Testis (tissue), 3 donors: ENCODE data around the gene C14orf93. TPM values are rescaled to one million over a fixed set of nuclear protein-coding genes. Genes with fewer than 3 reads are reported as not detected.

ENCODE experiments used
- DNase-seq: peaks from one replicate; pipeline ENCODE4 v3.0.0-alpha.2; 2019
- H3K27ac ChIP-seq, 2 donors: fragments of 200-600 bp; sonication (generic); one replicate each; pipeline ENCODE4 v1.5.1; 2019
- H3K27me3 ChIP-seq: fragments of 200-600 bp; sonication (generic); one replicate; pipeline ENCODE4 v1.5.1; 2019
- H3K36me3 ChIP-seq: fragments of 200-600 bp; sonication (generic); one replicate; pipeline ENCODE4 v1.5.1; 2017; ENCODE audit warnings: low read depth; ENCODE audit errors: missing control alignments
- H3K4me1 ChIP-seq: fragments of 200-600 bp; sonication (generic); one replicate; pipeline ENCODE4 v1.5.1; 2019
- H3K4me3 ChIP-seq, 2 donors: fragments of 200-600 bp; sonication (generic); one replicate each; pipeline ENCODE4 v1.5.1; 2017 to 2019
- H3K9me3 ChIP-seq: fragments of 200-600 bp; sonication (generic); one replicate; pipeline ENCODE4 v1.5.1; 2017
- POLR2A ChIP-seq: fragments of 450-650 bp; IDR thresholded peaks from one replicate; pipeline ENCODE4 v1.6.1; 2017; ENCODE audit warnings: antibody characterized with exemption, mild to moderate bottlenecking, moderate library complexity
- WGBS, 2 donors: methylation state at CpG; one replicate each; pipeline ENCODE4 v1.1.5; 2018; 5-methylcytosine and 5-hydroxymethylcytosine counted together
- intact Hi-C: fragments of 100-400 bp; cut with DNase I; formaldehyde crosslinking; loops from one replicate; pipeline ENCODE4 v1.15.1; 2023; ENCODE audit warnings: low total_unique reads
- polyA plus RNA-seq: library from polyadenylated mRNA; stranded (reverse); fragments of 350-450 nt; fragmentation: Illumina TruSeq; extraction: RNeasy Lipid Tissue Mini Kit (QIAGEN cat#74804); gene quantifications from one replicate; pipeline ENCODE4 v1.2.3, GENCODE V29; 2014; ENCODE audit warnings: low read depth, low replicate concordance; ENCODE audit not compliant: insufficient read depth
- total RNA-seq, 2 donors: library from RNA; depleted of rRNA; stranded (reverse); fragments of >200 nt; gene quantifications; one replicate each; pipeline ENCODE4 v1.2.3, GENCODE V29; 2016
- TF ChIP-seq, protein P1 (sequence below), 3 experiments: fragments of 450-650 bp in 2 of 3; fragments of 200-600 bp in 1 of 3; sonication (generic) in 1 of 3; IDR thresholded peaks; one replicate each; pipeline ENCODE4 v1.5.1; 2016 to 2019; ENCODE audit warnings: antibody characterized with exemption in 3 of 3, mild to moderate bottlenecking in 2 of 3, moderate library complexity in 1 of 3

Gene C14orf93
- total and polyA plus RNA-seq, 3 donors from 2014 or later: 4.5 to 17.5 (median 12.5) TPM

DNA sequence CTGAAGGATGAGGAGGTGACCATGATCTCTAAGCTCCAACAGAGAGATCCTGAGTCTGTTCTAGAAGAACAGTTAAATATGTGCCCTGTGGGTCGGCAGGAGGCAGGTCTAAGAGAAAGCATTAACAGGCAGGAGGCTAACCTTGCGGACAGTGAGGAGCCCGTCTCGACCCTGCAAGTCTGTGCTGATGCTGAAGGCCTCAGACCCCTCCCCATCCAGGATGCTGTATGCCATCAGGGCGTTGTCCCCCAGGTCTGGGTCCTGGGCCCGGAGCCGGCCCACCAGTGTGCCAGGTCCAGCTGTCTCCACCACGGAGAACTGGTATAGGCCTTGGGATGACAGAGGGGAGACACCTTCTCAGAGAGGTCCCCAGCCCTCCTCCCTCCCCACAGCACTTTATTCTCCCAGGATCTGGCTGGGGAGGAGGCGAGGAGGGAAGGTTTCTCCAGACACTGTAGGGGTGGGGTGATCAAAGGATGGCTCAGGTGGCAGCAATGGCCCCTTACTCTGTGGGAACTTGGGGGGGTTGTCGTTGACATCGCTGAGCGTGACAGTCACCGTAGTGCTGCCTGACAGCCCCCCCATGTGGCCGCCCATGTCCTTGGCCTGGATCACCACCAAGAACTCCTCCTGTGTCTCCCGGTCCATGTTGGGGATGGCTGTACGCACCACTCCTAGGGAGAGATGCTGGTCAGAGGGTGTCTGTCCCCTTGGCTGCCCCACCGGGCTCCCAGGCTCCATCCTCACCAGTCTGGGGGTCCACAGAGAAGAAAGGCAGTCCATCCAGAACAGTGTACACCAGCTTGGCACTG lies 44.3 kb upstream of the C14orf93 start:
- peaks cover 10% of the 10 kb centered on the region for H3K4me1 ChIP-seq
- intact Hi-C loops: no loop called here
- no peaks in the 10 kb centered on the region for H3K27me3 ChIP-seq
- no peaks in the 10 kb centered on the region for H3K9me3 ChIP-seq
- no peak overlapping the region for H3K27ac ChIP-seq
- DNase-seq: peak; percentile 49
- 73 to 76% methylated on average over 11 to 17 of the region's 17 CpGs for WGBS, 2 donors
- H3K4me3 ChIP-seq: no peak overlapping the region
- TF ChIP-seq, protein P1, sequence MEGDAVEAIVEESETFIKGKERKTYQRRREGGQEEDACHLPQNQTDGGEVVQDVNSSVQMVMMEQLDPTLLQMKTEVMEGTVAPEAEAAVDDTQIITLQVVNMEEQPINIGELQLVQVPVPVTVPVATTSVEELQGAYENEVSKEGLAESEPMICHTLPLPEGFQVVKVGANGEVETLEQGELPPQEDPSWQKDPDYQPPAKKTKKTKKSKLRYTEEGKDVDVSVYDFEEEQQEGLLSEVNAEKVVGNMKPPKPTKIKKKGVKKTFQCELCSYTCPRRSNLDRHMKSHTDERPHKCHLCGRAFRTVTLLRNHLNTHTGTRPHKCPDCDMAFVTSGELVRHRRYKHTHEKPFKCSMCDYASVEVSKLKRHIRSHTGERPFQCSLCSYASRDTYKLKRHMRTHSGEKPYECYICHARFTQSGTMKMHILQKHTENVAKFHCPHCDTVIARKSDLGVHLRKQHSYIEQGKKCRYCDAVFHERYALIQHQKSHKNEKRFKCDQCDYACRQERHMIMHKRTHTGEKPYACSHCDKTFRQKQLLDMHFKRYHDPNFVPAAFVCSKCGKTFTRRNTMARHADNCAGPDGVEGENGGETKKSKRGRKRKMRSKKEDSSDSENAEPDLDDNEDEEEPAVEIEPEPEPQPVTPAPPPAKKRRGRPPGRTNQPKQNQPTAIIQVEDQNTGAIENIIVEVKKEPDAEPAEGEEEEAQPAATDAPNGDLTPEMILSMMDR (IDR thresholded peaks at IDR 0.05): no peak
- no peak for TF ChIP-seq POLR2A
- no peaks in the 10 kb centered on the region for H3K36me3 ChIP-seq

DNA sequence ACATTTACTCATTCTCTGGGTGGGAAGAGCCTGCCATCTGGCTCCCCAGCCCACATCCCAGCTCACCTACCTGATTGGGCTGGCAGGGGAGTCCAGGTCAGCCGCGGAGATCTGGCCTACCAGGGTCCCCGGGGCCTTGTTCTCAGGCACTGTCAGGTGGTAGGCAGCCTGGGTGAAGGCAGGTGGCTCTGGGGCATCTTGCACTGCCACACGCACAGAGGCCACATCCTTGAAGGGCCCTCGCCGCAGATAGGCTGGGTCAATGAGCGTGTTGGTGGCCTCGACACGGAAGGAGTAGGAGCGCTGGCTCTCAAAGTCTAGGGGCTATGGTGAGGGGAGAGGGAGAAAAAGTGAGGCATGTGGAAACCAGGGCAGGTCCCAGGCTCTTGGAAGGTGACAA lies 43.5 kb upstream of the C14orf93 start:
- TF ChIP-seq, protein P1 (IDR thresholded peaks at IDR 0.05): no peak
- TF ChIP-seq POLR2A: no peak

DNA sequence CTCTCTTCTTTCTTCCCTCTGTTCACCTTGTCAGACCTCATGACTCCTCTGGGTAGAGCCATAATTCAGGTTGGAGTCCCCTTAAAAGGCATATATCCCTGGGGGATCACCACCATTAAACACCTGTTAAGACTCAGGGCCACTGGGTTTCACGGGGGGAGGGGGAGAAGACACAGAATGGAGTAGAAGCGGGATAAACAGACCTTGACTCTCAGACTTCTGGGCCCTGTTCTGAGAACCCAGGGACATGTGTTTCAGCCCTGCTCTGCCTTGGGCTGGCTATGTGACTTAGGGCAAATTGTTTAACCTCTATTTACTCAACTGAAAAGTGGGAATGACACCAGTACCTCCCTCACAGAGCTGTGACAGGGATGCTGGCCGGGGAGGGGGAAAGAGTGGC lies 42.7 kb upstream of the C14orf93 start:
- Histone ChIP-seq H3K4me3 (no peak overlapping the region), H3K36me3 (no peaks in the 10 kb centered on the region), H3K27ac (no peak overlapping the region), H3K27me3 (no peaks in the 10 kb centered on the region), H3K9me3 (no peaks in the 10 kb centered on the region), H3K4me1 (peaks cover 10% of the 10 kb centered on the region)
- intact Hi-C loops: no loop called here
- WGBS, 2 donors: 74 to 78% methylated on average over 3 of the region's 3 CpGs
- TF ChIP-seq, protein P1 (IDR thresholded peaks at IDR 0.05): no peak
- TF ChIP-seq POLR2A: no peak
- DNase-seq: no peak

More for the DNA sequence above, 43.5 kb upstream of the C14orf93 start:
- H3K27ac ChIP-seq: no peak overlapping the region
- intact Hi-C loops: no loop called here
- H3K9me3 ChIP-seq: no peaks in the 10 kb centered on the region
- no peak for DNase-seq
- H3K4me3 ChIP-seq: no peak overlapping the region
- H3K4me1 ChIP-seq: peaks cover 10% of the 10 kb centered on the region
- H3K27me3 ChIP-seq: no peaks in the 10 kb centered on the region
- H3K36me3 ChIP-seq: no peaks in the 10 kb centered on the region
- 97 to 100% methylated on average over 1 to 10 of the region's 10 CpGs for WGBS, 2 donors

DNA sequence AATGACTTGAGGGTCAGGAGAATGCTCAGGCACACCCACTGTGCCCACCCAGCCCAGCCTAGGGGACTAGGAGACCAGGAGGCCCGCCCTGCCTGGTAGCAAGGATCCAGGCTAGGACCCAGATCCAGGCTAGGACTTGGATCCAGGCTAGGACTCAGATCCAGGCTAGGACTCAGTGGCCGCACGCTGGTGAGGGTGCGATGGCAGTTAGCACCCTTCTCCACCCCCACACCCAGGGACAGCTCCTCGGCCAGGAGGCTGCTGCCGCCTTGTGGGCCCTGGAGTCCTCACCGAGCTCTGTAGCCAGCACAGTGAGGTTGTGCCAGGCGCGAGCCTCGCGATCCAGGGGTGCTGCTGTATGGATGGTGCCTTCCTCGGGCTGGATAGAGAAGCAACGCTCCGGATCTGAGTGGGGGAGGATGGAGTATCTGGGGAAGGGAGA lies 42.3 kb upstream of the C14orf93 start:
- no peaks in the 10 kb centered on the region for H3K27me3 ChIP-seq
- peak; percentile 66 for DNase-seq
- WGBS, 2 donors: 47 to 79% methylated on average over 10 to 14 of the region's 14 CpGs
- no peaks in the 10 kb centered on the region for H3K36me3 ChIP-seq
- TF ChIP-seq, protein P1 (IDR thresholded peaks at IDR 0.05): peak in 1 of 3 experiments; percentile 18
- TF ChIP-seq POLR2A: no peak
- intact Hi-C loops: no loop called here
- H3K4me3 ChIP-seq: no peak overlapping the region
- peaks cover 10% of the 10 kb centered on the region for H3K4me1 ChIP-seq
- H3K9me3 ChIP-seq: no peaks in the 10 kb centered on the region
- no peak overlapping the region for H3K27ac ChIP-seq
